Hepatocyte (in vitro differentiated cells): ENCODE measurements around the gene ZMYND8. TPM values are rescaled to one million over a fixed set of nuclear protein-coding genes. Genes with fewer than 3 reads are reported as not detected.
A peak's percentile ranks its signal among the peaks of the same experiment; 100 is the strongest.

ENCODE experiments used
- DNase-seq: peaks from one replicate; pipeline ENCODE4 v3.0.0-alpha.2; 2016; ENCODE audit warnings: low spot score
- H2AFZ ChIP-seq: fragments of 200-600 bp; sonication (generic); 2 replicates; pipeline ENCODE4 v1.6.0; 2016; ENCODE audit warnings: antibody characterized with exemption, mild to moderate bottlenecking
- H3K27ac ChIP-seq: fragments of 200-600 bp; sonication (generic); 2 replicates; pipeline ENCODE4 v1.5.1; 2016; ENCODE audit warnings: mild to moderate bottlenecking
- H3K27me3 ChIP-seq: fragments of 200-600 bp; sonication (generic); 2 replicates; pipeline ENCODE4 v1.6.1; 2016
- H3K36me3 ChIP-seq: fragments of 200-600 bp; sonication (generic); replicated peaks from 2 replicates; pipeline ENCODE4 v1.5.1; 2016; ENCODE audit warnings: low read depth; ENCODE audit not compliant: insufficient read depth
- H3K4me1 ChIP-seq: fragments of 200-600 bp; sonication (generic); 2 replicates; pipeline ENCODE4 v1.5.1; 2016; ENCODE audit warnings: mild to moderate bottlenecking, moderate library complexity; ENCODE audit not compliant: insufficient read depth
- H3K4me2 ChIP-seq: fragments of 200-600 bp; sonication (generic); 2 replicates; pipeline ENCODE4 v1.6.0; 2016
- H3K4me3 ChIP-seq: fragments of 200-600 bp; sonication (generic); 2 replicates; pipeline ENCODE4 v1.5.1; 2016; ENCODE audit warnings: mild to moderate bottlenecking
- H3K79me2 ChIP-seq: fragments of 200-600 bp; sonication (generic); 2 replicates; pipeline ENCODE4 v1.6.0; 2017; ENCODE audit warnings: mild to moderate bottlenecking
- H3K9me2 ChIP-seq: fragments of 200-600 bp; sonication (generic); replicated peaks from 2 replicates; pipeline ENCODE4 v1.6.0; 2017; ENCODE audit warnings: mild to moderate bottlenecking; ENCODE audit not compliant: insufficient read depth
- H3K9me3 ChIP-seq: fragments of 200-600 bp; sonication (generic); 2 replicates; pipeline ENCODE4 v1.5.1; 2016; ENCODE audit warnings: low read depth, mild to moderate bottlenecking
- H4K20me1 ChIP-seq: fragments of 200-600 bp; sonication (generic); 2 replicates; pipeline ENCODE4 v1.6.0; 2016; ENCODE audit warnings: mild to moderate bottlenecking; ENCODE audit not compliant: insufficient read depth, poor library complexity, severe bottlenecking
- CTCF ChIP-seq: fragments of 200-600 bp; sonication (generic); IDR thresholded peaks from 2 replicates; pipeline ENCODE4 v1.5.1; 2016; ENCODE audit warnings: antibody characterized with exemption, mild to moderate bottlenecking; ENCODE audit not compliant: poor library complexity
- EZH2 ChIP-seq: fragments of 200-600 bp; sonication (generic); IDR thresholded peaks from 2 replicates; pipeline ENCODE4 v1.6.1; 2016; ENCODE audit warnings: antibody characterized with exemption, mild to moderate bottlenecking, borderline replicate concordance
- EZH2phosphoT487 ChIP-seq: fragments of 200-600 bp; sonication (generic); IDR thresholded peaks from one replicate; pipeline ENCODE4 v1.6.1; 2018; ENCODE audit warnings: antibody characterized with exemption, mild to moderate bottlenecking, low read depth, moderate library complexity; ENCODE audit not compliant: unreplicated experiment, severe bottlenecking
- WGBS: methylation state at CpG from one replicate; pipeline ENCODE4 v1.1.6; 2016; ENCODE audit warnings: low lambda C conversion rate; ENCODE audit errors: missing lambda C conversion rate; 5-methylcytosine and 5-hydroxymethylcytosine counted together
- polyA plus RNA-seq: library from polyadenylated mRNA; unstranded; fragments of >200 nt; fragmentation: Nextera tagmentation; extraction: Ambion mirVana; gene quantifications from 2 replicates; pipeline ENCODE4 v1.2.1, GENCODE V29; 2016
- total RNA-seq: library from RNA; depleted of rRNA; stranded (reverse); fragments of >200 nt; gene quantifications from 2 replicates; pipeline ENCODE4 v1.2.3, GENCODE V29; 2014

Gene ZMYND8
- total and polyA plus RNA-seq, 2 experiments from 2014 or later, result 30.3 to 34.3 TPM

- TF ChIP-seq EZH2, result no peak
- no peak for TF ChIP-seq EZH2phosphoT487
- no peak for TF ChIP-seq CTCF
- Histone ChIP-seq H3K4me3 (peak overlapping the region; percentile 10), H2AFZ (peak overlapping the region; percentile 7)
These were observed 2.6 kb downstream of the ZMYND8 start for GRCh38 chr20:47353692-47354463.

GRCh38 chr20:47353239-47353691 is 3.2 kb downstream of the ZMYND8 start:
- 39% methylated on average over 3 of the region's 3 CpGs for WGBS
- Histone ChIP-seq H3K4me3 (no peak overlapping the region), H3K27me3 (no peaks in the 10 kb centered on the region), H3K36me3 (no peaks in the 10 kb centered on the region), H3K4me1 (peaks cover 96% of the 10 kb centered on the region), H3K9me2 (no peaks in the 10 kb centered on the region), H3K4me2 (peak overlapping the region; percentile 80), H2AFZ (peak overlapping the region; percentile 7), H4K20me1 (no peaks in the 10 kb centered on the region), H3K9me3 (no peaks in the 10 kb centered on the region), H3K79me2 (peaks cover 81% of the 10 kb centered on the region), H3K27ac (peak overlapping the region; percentile 100)
- DNase-seq, result no peak
- no peak for TF ChIP-seq EZH2

More at GRCh38 chr20:47353692-47354463, 2.6 kb downstream of the ZMYND8 start:
- Histone ChIP-seq H3K79me2 (peaks cover 75% of the 10 kb centered on the region), H3K9me3 (no peaks in the 10 kb centered on the region), H3K9me2 (no peaks in the 10 kb centered on the region), H3K27ac (peak overlapping the region; percentile 100), H3K36me3 (no peaks in the 10 kb centered on the region), H3K4me1 (peaks cover 96% of the 10 kb centered on the region), H3K4me2 (peak overlapping the region; percentile 80), H3K27me3 (no peaks in the 10 kb centered on the region), H4K20me1 (no peaks in the 10 kb centered on the region)
- no peak for DNase-seq
- 33% methylated on average over 7 of the region's 7 CpGs for WGBS

DNA sequence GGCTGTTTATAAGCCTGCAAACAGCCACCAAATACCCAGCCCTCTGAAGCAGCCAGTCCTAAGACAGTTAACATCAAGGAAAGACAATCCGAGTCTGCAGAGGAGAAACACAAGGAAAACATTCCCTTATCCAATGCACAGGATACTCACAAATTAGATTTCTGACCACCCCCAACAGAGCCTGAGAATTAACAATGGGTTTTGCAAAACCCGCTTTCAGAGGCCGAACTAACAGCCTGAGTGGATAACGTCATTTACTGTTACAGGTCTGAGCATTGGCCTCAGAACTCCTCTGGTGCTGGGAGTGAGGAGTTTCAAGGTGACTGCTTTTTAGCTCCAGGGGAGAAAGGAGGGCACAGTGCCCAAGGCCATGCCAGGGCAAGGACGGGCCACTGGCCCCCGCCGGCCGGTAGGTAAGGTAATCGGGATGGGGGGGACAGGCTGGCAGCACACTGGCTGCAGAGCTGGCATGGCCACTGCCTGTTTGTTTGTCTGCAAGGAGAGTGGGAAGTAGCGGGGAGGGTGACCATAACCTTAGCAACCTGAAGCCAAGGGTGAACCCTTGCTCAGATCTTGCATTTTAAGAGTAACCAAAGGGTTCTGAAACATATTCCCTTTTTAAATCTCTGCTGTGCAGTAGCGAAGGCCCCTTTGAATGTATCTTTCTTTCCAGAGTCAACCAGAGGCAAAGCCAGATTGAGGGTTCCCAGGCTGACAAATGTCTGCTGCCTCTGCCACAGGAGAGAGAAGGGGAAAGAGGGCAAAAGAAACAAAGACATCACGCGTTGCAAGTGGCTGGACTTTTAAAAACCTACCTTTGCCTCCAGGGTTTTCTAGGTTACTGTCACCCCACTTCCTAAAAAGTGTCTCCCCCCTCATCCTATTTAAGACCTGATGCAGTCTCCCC is 3.9 kb downstream of the ZMYND8 start:
- no peak for TF ChIP-seq EZH2phosphoT487
- TF ChIP-seq CTCF, result no peak
- TF ChIP-seq EZH2, result no peak
- Histone ChIP-seq H2AFZ (peak overlapping the region; percentile 52), H3K36me3 (no peaks in the 10 kb centered on the region), H3K4me2 (peak overlapping the region; percentile 80), H3K27me3 (no peaks in the 10 kb centered on the region), H3K4me1 (peaks cover 96% of the 10 kb centered on the region), H3K79me2 (peaks cover 88% of the 10 kb centered on the region), H3K9me3 (no peaks in the 10 kb centered on the region), H3K27ac (peak overlapping the region; percentile 100), H3K9me2 (no peaks in the 10 kb centered on the region), H4K20me1 (no peaks in the 10 kb centered on the region), H3K4me3 (peak overlapping the region; percentile 18)
- DNase-seq, result no peak
- WGBS, result 41% methylated on average over 13 of the region's 13 CpGs
